ENCODE data around the gene CCDC40.

The CCDC40 gene

DNA sequence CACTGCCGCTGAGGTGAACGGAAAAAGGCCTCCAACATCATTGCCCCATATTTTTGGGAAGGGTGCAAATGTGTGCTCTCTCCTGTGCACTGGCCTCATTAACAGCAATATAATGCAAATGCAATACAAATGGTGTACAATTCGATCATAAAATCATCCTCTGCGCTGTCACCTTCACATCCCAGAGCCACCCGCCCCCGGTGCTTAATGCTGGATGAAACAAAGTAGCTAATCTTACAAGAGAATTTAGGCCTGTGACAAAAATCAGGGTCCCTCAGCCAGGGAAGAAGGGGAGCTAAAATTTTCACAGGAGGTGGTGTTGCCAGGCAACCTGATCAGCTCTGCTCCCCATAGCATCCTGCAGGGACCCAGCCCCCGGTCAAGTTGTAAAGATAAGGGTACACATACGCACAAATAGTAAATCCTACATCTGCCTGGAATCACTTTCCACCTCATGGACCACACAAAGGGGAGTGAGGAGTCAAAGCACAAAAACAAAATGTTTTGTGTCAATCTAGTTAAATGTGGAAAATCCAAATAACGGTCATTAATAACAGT lies 3.7 kb upstream of the CCDC40 start:
- no peak for TF ChIP-seq TCF12 (IDR thresholded peaks at IDR 0.05; ENCODE audit: low read depth)
- TF ChIP-seq TEAD4 (IDR thresholded peaks at IDR 0.05), result no peak
- TF ChIP-seq YY1 (IDR thresholded peaks at IDR 0.05; ENCODE audit: low read depth), result no peak
- TF ChIP-seq, protein P1, sequence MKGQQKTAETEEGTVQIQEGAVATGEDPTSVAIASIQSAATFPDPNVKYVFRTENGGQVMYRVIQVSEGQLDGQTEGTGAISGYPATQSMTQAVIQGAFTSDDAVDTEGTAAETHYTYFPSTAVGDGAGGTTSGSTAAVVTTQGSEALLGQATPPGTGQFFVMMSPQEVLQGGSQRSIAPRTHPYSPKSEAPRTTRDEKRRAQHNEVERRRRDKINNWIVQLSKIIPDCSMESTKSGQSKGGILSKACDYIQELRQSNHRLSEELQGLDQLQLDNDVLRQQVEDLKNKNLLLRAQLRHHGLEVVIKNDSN (IDR thresholded peaks at IDR 0.05), result no peak
- TF ChIP-seq RAD21 (IDR thresholded peaks at IDR 0.05; ENCODE audit: low read depth), result no peak
- TF ChIP-seq, protein P2, sequence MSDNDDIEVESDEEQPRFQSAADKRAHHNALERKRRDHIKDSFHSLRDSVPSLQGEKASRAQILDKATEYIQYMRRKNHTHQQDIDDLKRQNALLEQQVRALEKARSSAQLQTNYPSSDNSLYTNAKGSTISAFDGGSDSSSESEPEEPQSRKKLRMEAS (IDR thresholded peaks at IDR 0.05), result no peak
- TF ChIP-seq TAF1 (IDR thresholded peaks at IDR 0.05; ENCODE audit: low read depth), result no peak
- no peak for TF ChIP-seq ZBTB7A (IDR thresholded peaks at IDR 0.05; ENCODE audit: low read depth)
- TF ChIP-seq NFIC (IDR thresholded peaks at IDR 0.05), result no peak
- no peak for TF ChIP-seq EP300 (IDR thresholded peaks at IDR 0.05; ENCODE audit: borderline replicate concordance)
- TF ChIP-seq CEBPB (IDR thresholded peaks at IDR 0.05), result no peak

DNA sequence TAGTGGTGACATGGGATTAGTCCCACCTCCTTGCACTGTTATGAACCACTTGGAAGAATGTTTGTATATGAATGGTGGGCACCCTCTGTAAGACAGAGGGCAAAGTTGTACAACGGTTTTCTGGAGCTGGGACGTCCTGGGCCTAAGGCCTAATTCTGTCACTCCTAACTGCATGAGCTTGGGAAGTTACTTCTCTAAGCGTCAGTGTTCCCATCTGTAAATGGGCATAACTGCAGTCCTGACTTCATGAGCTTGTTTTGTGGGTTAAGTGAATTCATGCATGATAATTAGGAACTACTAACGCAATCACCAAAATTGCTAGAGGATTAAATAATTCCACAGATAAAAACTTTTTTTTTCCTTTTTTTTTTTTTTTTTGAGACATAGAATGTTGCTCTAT lies 2.6 kb upstream of the CCDC40 start:
- TF ChIP-seq NFIC (IDR thresholded peaks at IDR 0.05), result no peak
- TF ChIP-seq, protein P1 (IDR thresholded peaks at IDR 0.05), result no peak
- TF ChIP-seq, protein P3, sequence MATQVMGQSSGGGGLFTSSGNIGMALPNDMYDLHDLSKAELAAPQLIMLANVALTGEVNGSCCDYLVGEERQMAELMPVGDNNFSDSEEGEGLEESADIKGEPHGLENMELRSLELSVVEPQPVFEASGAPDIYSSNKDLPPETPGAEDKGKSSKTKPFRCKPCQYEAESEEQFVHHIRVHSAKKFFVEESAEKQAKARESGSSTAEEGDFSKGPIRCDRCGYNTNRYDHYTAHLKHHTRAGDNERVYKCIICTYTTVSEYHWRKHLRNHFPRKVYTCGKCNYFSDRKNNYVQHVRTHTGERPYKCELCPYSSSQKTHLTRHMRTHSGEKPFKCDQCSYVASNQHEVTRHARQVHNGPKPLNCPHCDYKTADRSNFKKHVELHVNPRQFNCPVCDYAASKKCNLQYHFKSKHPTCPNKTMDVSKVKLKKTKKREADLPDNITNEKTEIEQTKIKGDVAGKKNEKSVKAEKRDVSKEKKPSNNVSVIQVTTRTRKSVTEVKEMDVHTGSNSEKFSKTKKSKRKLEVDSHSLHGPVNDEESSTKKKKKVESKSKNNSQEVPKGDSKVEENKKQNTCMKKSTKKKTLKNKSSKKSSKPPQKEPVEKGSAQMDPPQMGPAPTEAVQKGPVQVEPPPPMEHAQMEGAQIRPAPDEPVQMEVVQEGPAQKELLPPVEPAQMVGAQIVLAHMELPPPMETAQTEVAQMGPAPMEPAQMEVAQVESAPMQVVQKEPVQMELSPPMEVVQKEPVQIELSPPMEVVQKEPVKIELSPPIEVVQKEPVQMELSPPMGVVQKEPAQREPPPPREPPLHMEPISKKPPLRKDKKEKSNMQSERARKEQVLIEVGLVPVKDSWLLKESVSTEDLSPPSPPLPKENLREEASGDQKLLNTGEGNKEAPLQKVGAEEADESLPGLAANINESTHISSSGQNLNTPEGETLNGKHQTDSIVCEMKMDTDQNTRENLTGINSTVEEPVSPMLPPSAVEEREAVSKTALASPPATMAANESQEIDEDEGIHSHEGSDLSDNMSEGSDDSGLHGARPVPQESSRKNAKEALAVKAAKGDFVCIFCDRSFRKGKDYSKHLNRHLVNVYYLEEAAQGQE (IDR thresholded peaks at IDR 0.05; ENCODE audit: low read depth), result no peak
- TF ChIP-seq EGR1 (IDR thresholded peaks at IDR 0.05), result no peak
- TF ChIP-seq RAD21 (IDR thresholded peaks at IDR 0.05; ENCODE audit: low read depth), result no peak
- TF ChIP-seq TAF1 (IDR thresholded peaks at IDR 0.05; ENCODE audit: low read depth), result no peak
- no peak for TF ChIP-seq EP300 (IDR thresholded peaks at IDR 0.05; ENCODE audit: borderline replicate concordance)
- no peak for TF ChIP-seq TCF12 (IDR thresholded peaks at IDR 0.05; ENCODE audit: low read depth)
- TF ChIP-seq, protein P2 (IDR thresholded peaks at IDR 0.05), result no peak
- TF ChIP-seq CREB1 (IDR thresholded peaks at IDR 0.05; ENCODE audit: low read depth), result no peak
- no peak for TF ChIP-seq ZBTB7A (IDR thresholded peaks at IDR 0.05; ENCODE audit: low read depth)
- no peak for TF ChIP-seq YY1 (IDR thresholded peaks at IDR 0.05; ENCODE audit: low read depth)
- TF ChIP-seq TEAD4 (IDR thresholded peaks at IDR 0.05), result no peak

DNA sequence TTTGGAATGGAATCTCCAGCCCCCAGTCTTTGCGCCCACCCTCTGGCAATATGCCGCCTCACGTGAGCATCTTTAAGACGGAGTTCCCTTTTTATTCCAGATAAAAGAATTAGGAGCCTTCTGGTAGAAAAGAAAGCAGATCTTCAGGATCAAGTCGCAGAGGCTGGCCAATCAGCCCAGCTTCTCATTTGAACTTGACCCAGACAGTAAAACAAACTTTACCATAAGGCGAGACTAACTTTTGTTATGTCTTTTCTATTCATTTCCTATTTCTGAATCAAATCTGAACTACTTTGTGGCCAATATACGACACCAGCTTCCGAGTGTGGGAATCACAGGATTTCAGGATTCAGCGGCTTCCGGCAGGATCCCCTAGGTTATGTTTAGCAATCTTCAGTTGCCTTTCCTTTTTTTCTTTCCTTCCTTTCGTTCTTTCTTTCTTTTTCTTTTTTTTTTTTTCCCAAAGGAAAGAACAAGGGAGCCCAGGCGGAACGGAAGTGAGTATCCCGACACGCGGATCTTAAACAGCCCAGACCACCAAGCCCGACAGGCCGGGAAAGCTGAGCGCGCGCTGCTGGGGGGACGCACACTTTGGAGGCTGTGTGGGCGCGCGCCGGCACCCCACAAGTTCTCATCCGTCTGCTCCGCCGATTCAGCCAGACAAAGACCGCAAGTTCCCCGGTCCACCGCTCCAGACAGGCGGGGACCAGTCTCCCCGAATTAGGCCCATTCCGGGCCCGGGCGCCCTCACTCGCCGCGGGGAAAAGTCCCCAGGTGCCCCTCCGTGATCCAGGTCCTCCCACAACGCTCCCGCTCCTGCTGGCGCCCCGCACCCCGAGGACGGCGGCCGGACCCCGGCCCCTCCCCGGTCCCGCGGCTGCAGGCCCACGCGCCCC lies 1.4 kb upstream of the CCDC40 start:
- TF ChIP-seq, protein P1 (IDR thresholded peaks at IDR 0.05), result no peak
- TF ChIP-seq FOXM1 (IDR thresholded peaks at IDR 0.05; ENCODE audit: borderline replicate concordance, low read depth), result no peak
- TF ChIP-seq EP300 (IDR thresholded peaks at IDR 0.05; ENCODE audit: borderline replicate concordance), result no peak
- no peak for TF ChIP-seq TEAD4 (IDR thresholded peaks at IDR 0.05)
- TF ChIP-seq TAF1 (IDR thresholded peaks at IDR 0.05; ENCODE audit: low read depth), result no peak
- TF ChIP-seq RAD21 (IDR thresholded peaks at IDR 0.05; ENCODE audit: low read depth), result no peak
- no peak for TF ChIP-seq NFIC (IDR thresholded peaks at IDR 0.05)

DNA sequence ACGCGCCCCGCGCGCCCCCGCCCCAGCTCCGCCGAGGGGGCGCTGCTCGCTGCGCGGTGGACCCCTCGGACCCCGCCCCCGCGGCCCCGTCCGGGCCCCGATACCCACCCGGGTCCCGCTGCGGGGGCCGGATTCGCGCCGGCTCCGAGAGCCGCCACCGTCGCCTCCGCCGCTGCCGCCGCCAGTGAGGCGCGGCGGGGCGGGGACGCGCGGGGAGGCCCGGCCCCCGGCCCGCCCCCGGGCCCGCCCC lies 830 bp upstream of the CCDC40 start, which contains the start of gene TBC1D16:
TBC1D16 (minus strand) TSS at position 186 of the 250 bp plus-strand sequence. CDS start 22,325 bp downstream, outside the sequence.
- TF ChIP-seq EGR1 (IDR thresholded peaks at IDR 0.05), result no peak
- TF ChIP-seq, protein P1 (IDR thresholded peaks at IDR 0.05), result no peak
- no peak for TF ChIP-seq TEAD4 (IDR thresholded peaks at IDR 0.05)
- no peak for TF ChIP-seq CEBPB (IDR thresholded peaks at IDR 0.05)
- TF ChIP-seq FOXM1 (IDR thresholded peaks at IDR 0.05; ENCODE audit: borderline replicate concordance, low read depth), result no peak
- TF ChIP-seq, protein P2 (IDR thresholded peaks at IDR 0.05), result no peak
- TF ChIP-seq, protein P3 (IDR thresholded peaks at IDR 0.05; ENCODE audit: low read depth), result no peak
- no peak for TF ChIP-seq TCF12 (IDR thresholded peaks at IDR 0.05; ENCODE audit: low read depth)
- no peak for TF ChIP-seq ZBTB7A (IDR thresholded peaks at IDR 0.05; ENCODE audit: low read depth)
- no peak for TF ChIP-seq RAD21 (IDR thresholded peaks at IDR 0.05; ENCODE audit: low read depth)
- no peak for TF ChIP-seq EP300 (IDR thresholded peaks at IDR 0.05; ENCODE audit: borderline replicate concordance)
- no peak for TF ChIP-seq TAF1 (IDR thresholded peaks at IDR 0.05; ENCODE audit: low read depth)

Measured in Ishikawa (cell line).